HEK293 (cell line): ENCODE measurements around the gene GHRH.

Experiments used
- CTCF ChIA-PET: fragments of 350-600 bp; formaldehyde crosslinking; extraction: SDS; loops from one replicate; lab custom pipeline; 2021; ENCODE audit warnings: antibody characterized with exemption; lab: Yijun Ruan, JAX
- POLR2A ChIA-PET: fragments of 300-600 bp; formaldehyde crosslinking; extraction: SDS; loops from one replicate; lab custom pipeline; 2020; ENCODE audit warnings: antibody characterized with exemption, inconsistent platforms; lab: Yijun Ruan, JAX
- H3K27ac ChIP-seq: fragments of 200-500 bp; sonication (Bioruptor generic); 2 replicates; pipeline ENCODE4 v1.5.1; 2014; ENCODE audit warnings: low read depth, low read length, control low read depth, inconsistent platforms; ENCODE audit errors: extremely low read depth
- H3K36me3 ChIP-seq, 2 experiments: fragments of 200-500 bp in 1 of 2; sonication (Bioruptor generic) in 1 of 2; 1 replicate in 1 of 2; 2 replicates in 1 of 2; pipeline ENCODE4 v1.5.1; 2014 to 2017; ENCODE audit warnings: inconsistent platforms in 2 of 2, low read length in 2 of 2; ENCODE audit not compliant: control insufficient read depth in 2 of 2, insufficient read depth in 1 of 2
- H3K4me1 ChIP-seq: fragments of 200-500 bp; sonication (Bioruptor generic); 2 replicates; pipeline ENCODE4 v1.5.1; 2014; ENCODE audit warnings: mild to moderate bottlenecking, low read length, inconsistent platforms; ENCODE audit not compliant: control insufficient read depth, insufficient read depth
- H3K4me3 ChIP-seq: 2 replicates; pipeline ENCODE4 v1.5.1; 2011; ENCODE audit warnings: low read depth, mild to moderate bottlenecking, control low read depth, low read length, moderate library complexity
- H3K9me3 ChIP-seq: fragments of 200-500 bp; sonication (Bioruptor generic); 2 replicates; pipeline ENCODE4 v1.5.1; 2014; ENCODE audit warnings: low read depth, low read length, inconsistent platforms; ENCODE audit not compliant: control insufficient read depth, insufficient read depth
- TCF7L2 ChIP-seq: IDR thresholded peaks from 2 replicates; pipeline ENCODE4 v1.6.1; 2011; ENCODE audit warnings: low read depth, mild to moderate bottlenecking, inconsistent platforms, low read length, moderate library complexity, borderline replicate concordance
- ZNF24 ChIP-seq: fragments of 450-650 bp; formaldehyde crosslinking; IDR thresholded peaks from 2 replicates; pipeline ENCODE4 v1.5.1; 2016; ENCODE audit warnings: missing biosample characterization, missing genetic modification characterization
- ZNF292 ChIP-seq: fragments of 450-650 bp; formaldehyde crosslinking; IDR thresholded peaks from 2 replicates; pipeline ENCODE4 v1.5.1; 2016; ENCODE audit warnings: low read depth, missing biosample characterization, missing genetic modification characterization, borderline replicate concordance
- ZNF394 ChIP-seq: fragments of 450-650 bp; formaldehyde crosslinking; IDR thresholded peaks from 2 replicates; pipeline ENCODE4 v1.5.1; 2016; ENCODE audit warnings: missing biosample characterization, missing genetic modification characterization, mild to moderate bottlenecking, moderate library complexity, borderline replicate concordance
- TF ChIP-seq, protein P1 (sequence below): fragments of 450-650 bp; IDR thresholded peaks from 2 replicates; pipeline ENCODE4 v1.5.1; 2018; ENCODE audit warnings: missing biosample characterization, missing genetic modification characterization
- TF ChIP-seq, protein P2 (sequence below): IDR thresholded peaks from 2 replicates; pipeline ENCODE4 v1.6.1; 2011; ENCODE audit warnings: mild to moderate bottlenecking, low read depth, low read length, borderline replicate concordance
- TF ChIP-seq, protein P3 (sequence below): fragments of 450-650 bp; formaldehyde crosslinking; IDR thresholded peaks from 2 replicates; pipeline ENCODE4 v1.5.1; 2016; ENCODE audit warnings: missing biosample characterization, missing genetic modification characterization
- TF ChIP-seq, protein P4 (sequence below): fragments of 450-650 bp; formaldehyde crosslinking; IDR thresholded peaks from 2 replicates; pipeline ENCODE4 v1.5.1; 2016; ENCODE audit warnings: missing biosample characterization, missing genetic modification characterization
- TF ChIP-seq, protein P5 (sequence below): fragments of 450-650 bp; formaldehyde crosslinking; IDR thresholded peaks from 2 replicates; pipeline ENCODE4 v1.5.1; 2016; ENCODE audit warnings: missing biosample characterization, missing genetic modification characterization
- TF ChIP-seq, protein P6 (sequence below): fragments of 450-650 bp; formaldehyde crosslinking; IDR thresholded peaks from 2 replicates; pipeline ENCODE4 v1.5.1; 2016; ENCODE audit warnings: missing biosample characterization, missing genetic modification characterization

GHRH gene

DNA sequence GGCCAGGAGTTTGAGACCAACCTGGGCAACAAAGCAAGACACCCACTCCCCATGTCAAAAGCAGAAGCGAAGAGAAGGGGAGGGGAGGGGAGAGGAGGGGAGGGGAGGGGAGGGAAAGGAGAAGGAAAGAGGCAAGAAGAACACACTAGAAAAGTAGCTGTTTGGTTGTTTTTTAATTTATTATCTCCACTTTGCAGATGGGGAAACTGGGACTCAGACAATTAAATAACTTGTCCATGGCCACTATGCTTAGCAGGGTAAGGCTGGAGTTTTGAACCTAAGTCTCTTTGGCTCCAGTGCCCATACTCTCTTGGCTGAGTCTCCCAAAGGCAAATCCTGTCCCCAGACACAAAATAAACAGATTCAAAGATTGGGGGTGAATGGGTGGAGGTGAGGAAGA, 12.4 kb upstream of the GHRH start (continued):
- TF ChIP-seq, protein P1, sequence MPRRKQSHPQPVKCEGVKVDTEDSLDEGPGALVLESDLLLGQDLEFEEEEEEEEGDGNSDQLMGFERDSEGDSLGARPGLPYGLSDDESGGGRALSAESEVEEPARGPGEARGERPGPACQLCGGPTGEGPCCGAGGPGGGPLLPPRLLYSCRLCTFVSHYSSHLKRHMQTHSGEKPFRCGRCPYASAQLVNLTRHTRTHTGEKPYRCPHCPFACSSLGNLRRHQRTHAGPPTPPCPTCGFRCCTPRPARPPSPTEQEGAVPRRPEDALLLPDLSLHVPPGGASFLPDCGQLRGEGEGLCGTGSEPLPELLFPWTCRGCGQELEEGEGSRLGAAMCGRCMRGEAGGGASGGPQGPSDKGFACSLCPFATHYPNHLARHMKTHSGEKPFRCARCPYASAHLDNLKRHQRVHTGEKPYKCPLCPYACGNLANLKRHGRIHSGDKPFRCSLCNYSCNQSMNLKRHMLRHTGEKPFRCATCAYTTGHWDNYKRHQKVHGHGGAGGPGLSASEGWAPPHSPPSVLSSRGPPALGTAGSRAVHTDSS (tag by site-specific recombination), result no peak
- TF ChIP-seq ZNF394 (no peak), ZNF292 (tag by site-specific recombination) (no peak), ZNF24 (no peak), TCF7L2 (no peak)
- TF ChIP-seq, protein P2, sequence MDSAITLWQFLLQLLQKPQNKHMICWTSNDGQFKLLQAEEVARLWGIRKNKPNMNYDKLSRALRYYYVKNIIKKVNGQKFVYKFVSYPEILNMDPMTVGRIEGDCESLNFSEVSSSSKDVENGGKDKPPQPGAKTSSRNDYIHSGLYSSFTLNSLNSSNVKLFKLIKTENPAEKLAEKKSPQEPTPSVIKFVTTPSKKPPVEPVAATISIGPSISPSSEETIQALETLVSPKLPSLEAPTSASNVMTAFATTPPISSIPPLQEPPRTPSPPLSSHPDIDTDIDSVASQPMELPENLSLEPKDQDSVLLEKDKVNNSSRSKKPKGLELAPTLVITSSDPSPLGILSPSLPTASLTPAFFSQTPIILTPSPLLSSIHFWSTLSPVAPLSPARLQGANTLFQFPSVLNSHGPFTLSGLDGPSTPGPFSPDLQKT, result no peak
- TF ChIP-seq, protein P3, sequence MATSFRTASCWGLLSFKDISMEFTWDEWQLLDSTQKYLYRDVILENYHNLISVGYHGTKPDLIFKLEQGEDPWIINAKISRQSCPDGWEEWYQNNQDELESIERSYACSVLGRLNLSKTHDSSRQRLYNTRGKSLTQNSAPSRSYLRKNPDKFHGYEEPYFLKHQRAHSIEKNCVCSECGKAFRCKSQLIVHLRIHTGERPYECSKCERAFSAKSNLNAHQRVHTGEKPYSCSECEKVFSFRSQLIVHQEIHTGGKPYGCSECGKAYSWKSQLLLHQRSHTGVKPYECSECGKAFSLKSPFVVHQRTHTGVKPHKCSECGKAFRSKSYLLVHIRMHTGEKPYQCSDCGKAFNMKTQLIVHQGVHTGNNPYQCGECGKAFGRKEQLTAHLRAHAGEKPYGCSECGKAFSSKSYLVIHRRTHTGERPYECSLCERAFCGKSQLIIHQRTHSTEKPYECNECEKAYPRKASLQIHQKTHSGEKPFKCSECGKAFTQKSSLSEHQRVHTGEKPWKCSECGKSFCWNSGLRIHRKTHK (tag by site-specific recombination), result no peak
- TF ChIP-seq, protein P4, sequence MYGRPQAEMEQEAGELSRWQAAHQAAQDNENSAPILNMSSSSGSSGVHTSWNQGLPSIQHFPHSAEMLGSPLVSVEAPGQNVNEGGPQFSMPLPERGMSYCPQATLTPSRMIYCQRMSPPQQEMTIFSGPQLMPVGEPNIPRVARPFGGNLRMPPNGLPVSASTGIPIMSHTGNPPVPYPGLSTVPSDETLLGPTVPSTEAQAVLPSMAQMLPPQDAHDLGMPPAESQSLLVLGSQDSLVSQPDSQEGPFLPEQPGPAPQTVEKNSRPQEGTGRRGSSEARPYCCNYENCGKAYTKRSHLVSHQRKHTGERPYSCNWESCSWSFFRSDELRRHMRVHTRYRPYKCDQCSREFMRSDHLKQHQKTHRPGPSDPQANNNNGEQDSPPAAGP (tag by site-specific recombination), result no peak

DNA sequence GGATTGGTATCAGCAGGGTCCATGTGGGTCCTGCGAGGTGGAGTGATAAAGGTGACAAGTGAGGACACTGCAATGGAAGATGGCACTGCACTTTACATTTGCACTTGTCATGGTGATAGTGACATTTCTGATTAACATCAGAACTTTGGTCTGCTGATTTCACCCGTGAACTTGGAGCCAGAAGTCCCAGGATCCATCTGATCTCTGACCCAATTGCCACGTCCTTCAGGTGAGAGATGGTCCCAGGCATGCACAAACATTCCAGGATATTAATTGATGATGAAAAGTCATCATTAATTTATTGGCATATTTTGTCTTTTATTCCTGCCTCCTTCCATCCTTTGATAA, 9.8 kb upstream of the GHRH start:
- CTCF ChIA-PET, result interaction anchor here (0.6 to 6.7 kb wide), 10 partner anchors 8 to 261 kb away, joined by 3 to 125 read pairs (median 7); partner anchors contain the start of gene BLCAP

DNA sequence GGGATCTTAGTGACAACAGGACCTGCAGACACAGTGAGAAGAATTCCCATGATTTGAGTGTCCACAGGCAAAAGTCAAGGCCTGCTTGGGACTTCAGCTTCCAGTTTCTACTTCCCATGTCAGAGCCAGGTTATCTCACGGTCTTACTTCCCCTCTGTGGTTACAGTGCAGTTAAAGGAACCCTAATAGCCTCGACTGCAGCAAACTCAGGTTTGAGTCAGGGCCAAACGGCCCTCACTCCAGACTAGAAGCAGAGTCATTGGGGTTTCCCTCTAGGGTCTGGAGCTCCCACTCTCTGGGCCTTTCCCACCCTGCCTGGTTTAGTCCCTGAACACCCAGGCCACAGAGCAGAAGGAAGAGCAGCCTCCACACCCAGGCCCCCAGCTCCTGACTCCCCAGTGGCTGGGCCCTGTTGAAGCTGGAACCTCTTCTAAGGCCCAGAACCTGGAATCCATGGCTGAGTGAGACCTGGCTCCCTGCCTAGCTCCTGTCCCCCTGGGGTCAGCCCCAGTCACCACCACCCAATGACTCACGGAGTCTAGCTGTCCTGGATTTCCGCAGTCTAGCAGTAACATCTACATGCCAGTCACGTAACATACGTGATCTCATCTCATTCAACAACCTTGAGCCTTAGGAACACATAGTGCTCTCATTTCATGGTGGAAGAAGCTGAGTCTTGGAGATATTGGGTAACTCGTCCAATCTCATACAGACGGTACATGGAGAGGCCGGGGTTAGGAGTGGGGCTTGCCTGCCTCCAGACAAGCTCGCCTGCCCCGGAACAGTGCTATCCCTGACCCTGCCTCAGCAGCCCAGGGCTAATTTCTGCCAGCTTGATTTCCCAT, 9.2 kb upstream of the GHRH start:
- no peaks in the 10 kb centered on the region for H3K36me3 ChIP-seq
- TF ChIP-seq, protein P5, sequence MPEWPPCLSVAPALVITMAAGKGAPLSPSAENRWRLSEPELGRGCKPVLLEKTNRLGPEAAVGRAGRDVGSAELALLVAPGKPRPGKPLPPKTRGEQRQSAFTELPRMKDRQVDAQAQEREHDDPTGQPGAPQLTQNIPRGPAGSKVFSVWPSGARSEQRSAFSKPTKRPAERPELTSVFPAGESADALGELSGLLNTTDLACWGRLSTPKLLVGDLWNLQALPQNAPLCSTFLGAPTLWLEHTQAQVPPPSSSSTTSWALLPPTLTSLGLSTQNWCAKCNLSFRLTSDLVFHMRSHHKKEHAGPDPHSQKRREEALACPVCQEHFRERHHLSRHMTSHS (tag by site-specific recombination), result no peak
- TF ChIP-seq, all 188 proteins: peak for 0
- H3K4me3 ChIP-seq, result no peak overlapping the region
- no peaks in the 10 kb centered on the region for H3K9me3 ChIP-seq
- H3K4me1 ChIP-seq, result no peaks in the 10 kb centered on the region
- no peak overlapping the region for H3K27ac ChIP-seq
- POLR2A ChIA-PET, result interaction anchor here (0.6 to 0.7 kb wide), 3 partner anchors 32 to 114 kb away, joined by 3 to 4 read pairs (median 3); partner anchors contain the start of gene SRC
- CTCF ChIA-PET, result interaction anchor here (0.6 to 6.7 kb wide), 26 partner anchors 9 to 787 kb away, joined by 3 to 125 read pairs (median 4); partner anchors contain the start of gene BLCAP

More for the DNA sequence above, 9.8 kb upstream of the GHRH start:
- H3K36me3 ChIP-seq, result no peaks in the 10 kb centered on the region
- TF ChIP-seq, protein P6, sequence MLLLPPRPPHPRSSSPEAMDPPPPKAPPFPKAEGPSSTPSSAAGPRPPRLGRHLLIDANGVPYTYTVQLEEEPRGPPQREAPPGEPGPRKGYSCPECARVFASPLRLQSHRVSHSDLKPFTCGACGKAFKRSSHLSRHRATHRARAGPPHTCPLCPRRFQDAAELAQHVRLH (tag by site-specific recombination), result no peak
- no peaks in the 10 kb centered on the region for H3K4me1 ChIP-seq
- no peaks in the 10 kb centered on the region for H3K9me3 ChIP-seq
- H3K4me3 ChIP-seq, result no peak overlapping the region
- H3K27ac ChIP-seq, result no peak overlapping the region
- POLR2A ChIA-PET, result interaction anchor here (0.7 kb wide), 1 partner anchor 114 kb away, joined by 3 read pairs; no protein-coding TSS in a partner anchor
